ENCODE results near the gene IL36G. TPM values are rescaled to one million over a fixed set of nuclear protein-coding genes. Genes with fewer than 3 reads are reported as not detected.

Gene IL36G
- total and polyA plus RNA-seq, 9 of the 15 experiments (the other 6 are each of a cell fraction or from before 2014, with no cell fraction given), result not detected

DNA sequence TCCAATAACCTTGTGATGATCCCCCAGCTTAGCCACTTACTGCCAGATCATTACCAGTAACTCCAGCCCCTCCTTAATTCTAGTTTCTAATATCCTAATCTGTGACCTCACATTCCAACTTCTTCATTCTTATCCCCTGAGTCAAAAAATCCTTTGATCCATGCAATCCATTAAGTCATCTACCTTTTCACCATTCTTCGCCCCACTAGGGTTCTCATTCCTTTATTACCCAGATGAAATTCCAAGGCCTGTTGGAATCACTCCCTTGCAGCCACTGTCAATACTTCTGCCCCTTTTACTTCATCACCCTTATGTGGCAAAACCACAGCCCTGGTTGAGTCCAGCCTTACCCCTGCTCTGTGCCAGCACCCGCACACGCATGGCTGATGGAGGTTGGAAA is 20.3 kb upstream of the IL36G start:
- Histone ChIP-seq H3K4me3 (no peak overlapping the region), H3K4me2 (ENCODE audit: insufficient read depth, low read length) (no peak overlapping the region), H3K4me1 (replicated peaks in 1 of 2; ENCODE audit: control insufficient read depth in 2 of 2, insufficient read depth in 2 of 2, low read length in 2 of 2) (no peaks in the 10 kb centered on the region; a peak in 1 of 5 replicates), H3K36me3 (ENCODE audit: control insufficient read depth, insufficient read depth, low read length) (no peaks in the 10 kb centered on the region), H4K20me1 (replicated peaks; ENCODE audit: control insufficient read depth, insufficient read depth, low read length) (0 out of 2 replicates have a peak, but pooled peaks cover 3% of the 10 kb centered on the region), H3K9me1 (ENCODE audit: control insufficient read depth, insufficient read depth, low read length) (no peaks in the 10 kb centered on the region), H3K79me2 (ENCODE audit: control insufficient read depth, insufficient read depth, low read length) (no peaks in the 10 kb centered on the region), H3K9me3 (replicated peaks; ENCODE audit: control insufficient read depth, insufficient read depth, low read depth, low read length) (no peaks in the 10 kb centered on the region), H3K9ac (ENCODE audit: insufficient read depth in 1 of 2, low read depth in 2 of 2, low read length in 2 of 2) (no peak overlapping the region), H3K27me3 (ENCODE audit: control insufficient read depth in 2 of 2, insufficient read depth in 2 of 2, low read length in 2 of 2) (peaks cover 21 to 29% of the 10 kb centered on the region in 2 experiments), H2AFZ (ENCODE audit: low read depth, low read length) (no peak overlapping the region), H3K27ac (ENCODE audit: extremely low read depth, low read depth, low read length) (no peak overlapping the region)
- 45% methylated on average over 3 of the region's 3 CpGs for WGBS (ENCODE audit: insufficient coverage, low coverage, missing lambda C conversion rate)
- BruUV-seq (replicated peaks), result no TSS peak
- intact Hi-C loops (cut with micrococcal nuclease), result loop anchor here (5.0 to 10.0 kb wide), 2 partner anchors 95 to 127 kb away; partner anchors contain the start of gene IL36B
- DNase-seq (ENCODE audit: extremely low read depth in 1 of 4, low spot score in 3 of 4), result no peak
- in situ Hi-C loops (cut with MboI), result no loop called here
- ChIA-PET POLR2A (no interaction called here), CTCF (ENCODE audit: low intra/inter-chr PET ratio) (interaction anchor here (0.6 kb wide), 1 partner anchor 338 kb away, joined by 3 read pairs; no protein-coding TSS in a partner anchor)
- no peak for ATAC-seq
- no peak for FAIRE-seq
- TF ChIP-seq ZNF778 (CRISPR knock-in tag; IDR thresholded peaks at IDR 0.05) (no peak), KDM2B (CRISPR knock-in tag; IDR thresholded peaks at IDR 0.05) (no peak), ATF1 (CRISPR knock-in tag; IDR thresholded peaks at IDR 0.05) (no peak), ATF1 (tag; IDR thresholded peaks at IDR 0.05) (no peak), GTF2F1 (IDR thresholded peaks at IDR 0.05; ENCODE audit: low read depth, low read length) (no peak), GABPA (tag; conservative IDR thresholded peaks at IDR 0.05; ENCODE audit: low read depth) (no peak), NFRKB (IDR thresholded peaks at IDR 0.05; ENCODE audit: low read depth) (no peak), PHF21A (IDR thresholded peaks at IDR 0.05; ENCODE audit: borderline replicate concordance, low read depth) (no peak), FIP1L1 (IDR thresholded peaks at IDR 0.05; ENCODE audit: low read depth, low read length, poor library complexity, severe bottlenecking) (no peak), KAT7 (CRISPR knock-in tag; IDR thresholded peaks at IDR 0.05; ENCODE audit: borderline replicate concordance) (no peak), ZNF217 (CRISPR knock-in tag; IDR thresholded peaks at IDR 0.05) (no peak)
- TF ChIP-seq, protein P1, sequence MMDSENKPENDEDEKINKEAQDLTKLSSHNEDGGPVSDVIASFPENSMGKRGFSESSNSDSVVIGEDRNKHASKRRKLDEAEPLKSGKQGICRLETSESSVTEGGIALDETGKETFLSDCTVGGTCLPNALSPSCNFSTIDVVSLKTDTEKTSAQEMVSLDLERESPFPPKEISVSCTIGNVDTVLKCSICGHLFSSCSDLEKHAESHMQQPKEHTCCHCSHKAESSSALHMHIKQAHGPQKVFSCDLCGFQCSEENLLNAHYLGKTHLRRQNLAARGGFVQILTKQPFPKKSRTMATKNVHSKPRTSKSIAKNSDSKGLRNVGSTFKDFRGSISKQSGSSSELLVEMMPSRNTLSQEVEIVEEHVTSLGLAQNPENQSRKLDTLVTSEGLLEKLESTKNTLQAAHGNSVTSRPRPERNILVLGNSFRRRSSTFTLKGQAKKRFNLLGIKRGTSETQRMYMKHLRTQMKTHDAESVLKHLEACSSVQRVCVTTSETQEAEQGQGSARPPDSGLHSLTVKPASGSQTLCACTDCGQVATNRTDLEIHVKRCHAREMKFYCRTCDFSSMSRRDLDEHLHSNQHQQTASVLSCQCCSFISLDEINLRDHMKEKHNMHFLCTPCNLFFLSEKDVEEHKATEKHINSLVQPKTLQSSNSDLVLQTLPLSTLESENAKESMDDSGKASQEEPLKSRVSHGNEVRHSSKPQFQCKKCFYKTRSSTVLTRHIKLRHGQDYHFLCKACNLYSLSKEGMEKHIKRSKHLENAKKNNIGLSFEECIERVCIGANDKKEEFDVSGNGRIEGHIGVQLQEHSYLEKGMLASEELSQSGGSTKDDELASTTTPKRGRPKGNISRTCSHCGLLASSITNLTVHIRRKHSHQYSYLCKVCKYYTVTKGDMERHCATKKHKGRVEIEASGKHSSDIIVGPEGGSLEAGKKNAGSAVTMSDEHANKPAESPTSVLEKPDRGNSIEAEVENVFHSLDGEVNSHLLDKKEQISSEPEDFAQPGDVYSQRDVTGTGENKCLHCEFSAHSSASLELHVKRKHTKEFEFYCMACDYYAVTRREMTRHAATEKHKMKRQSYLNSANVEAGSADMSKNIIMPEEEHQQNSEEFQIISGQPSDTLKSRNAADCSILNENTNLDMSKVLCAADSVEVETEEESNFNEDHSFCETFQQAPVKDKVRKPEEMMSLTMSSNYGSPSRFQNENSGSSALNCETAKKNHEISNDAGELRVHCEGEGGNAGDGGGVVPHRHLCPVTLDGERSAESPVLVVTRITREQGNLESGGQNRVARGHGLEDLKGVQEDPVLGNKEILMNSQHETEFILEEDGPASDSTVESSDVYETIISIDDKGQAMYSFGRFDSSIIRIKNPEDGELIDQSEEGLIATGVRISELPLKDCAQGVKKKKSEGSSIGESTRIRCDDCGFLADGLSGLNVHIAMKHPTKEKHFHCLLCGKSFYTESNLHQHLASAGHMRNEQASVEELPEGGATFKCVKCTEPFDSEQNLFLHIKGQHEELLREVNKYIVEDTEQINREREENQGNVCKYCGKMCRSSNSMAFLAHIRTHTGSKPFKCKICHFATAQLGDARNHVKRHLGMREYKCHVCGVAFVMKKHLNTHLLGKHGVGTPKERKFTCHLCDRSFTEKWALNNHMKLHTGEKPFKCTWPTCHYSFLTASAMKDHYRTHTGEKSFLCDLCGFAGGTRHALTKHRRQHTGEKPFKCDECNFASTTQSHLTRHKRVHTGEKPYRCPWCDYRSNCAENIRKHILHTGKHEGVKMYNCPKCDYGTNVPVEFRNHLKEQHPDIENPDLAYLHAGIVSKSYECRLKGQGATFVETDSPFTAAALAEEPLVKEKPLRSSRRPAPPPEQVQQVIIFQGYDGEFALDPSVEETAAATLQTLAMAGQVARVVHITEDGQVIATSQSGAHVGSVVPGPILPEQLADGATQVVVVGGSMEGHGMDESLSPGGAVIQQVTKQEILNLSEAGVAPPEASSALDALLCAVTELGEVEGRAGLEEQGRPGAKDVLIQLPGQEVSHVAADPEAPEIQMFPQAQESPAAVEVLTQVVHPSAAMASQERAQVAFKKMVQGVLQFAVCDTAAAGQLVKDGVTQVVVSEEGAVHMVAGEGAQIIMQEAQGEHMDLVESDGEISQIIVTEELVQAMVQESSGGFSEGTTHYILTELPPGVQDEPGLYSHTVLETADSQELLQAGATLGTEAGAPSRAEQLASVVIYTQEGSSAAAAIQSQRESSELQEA (IDR thresholded peaks at IDR 0.05; ENCODE audit: low read depth), result no peak
- TF ChIP-seq, protein P2, sequence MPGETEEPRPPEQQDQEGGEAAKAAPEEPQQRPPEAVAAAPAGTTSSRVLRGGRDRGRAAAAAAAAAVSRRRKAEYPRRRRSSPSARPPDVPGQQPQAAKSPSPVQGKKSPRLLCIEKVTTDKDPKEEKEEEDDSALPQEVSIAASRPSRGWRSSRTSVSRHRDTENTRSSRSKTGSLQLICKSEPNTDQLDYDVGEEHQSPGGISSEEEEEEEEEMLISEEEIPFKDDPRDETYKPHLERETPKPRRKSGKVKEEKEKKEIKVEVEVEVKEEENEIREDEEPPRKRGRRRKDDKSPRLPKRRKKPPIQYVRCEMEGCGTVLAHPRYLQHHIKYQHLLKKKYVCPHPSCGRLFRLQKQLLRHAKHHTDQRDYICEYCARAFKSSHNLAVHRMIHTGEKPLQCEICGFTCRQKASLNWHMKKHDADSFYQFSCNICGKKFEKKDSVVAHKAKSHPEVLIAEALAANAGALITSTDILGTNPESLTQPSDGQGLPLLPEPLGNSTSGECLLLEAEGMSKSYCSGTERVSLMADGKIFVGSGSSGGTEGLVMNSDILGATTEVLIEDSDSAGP (CRISPR knock-in tag; IDR thresholded peaks at IDR 0.05), result no peak

All from K562 (cell line).